GM10248 (cell line): Measurements from ENCODE around the gene PCDHGA7.
"Not testable (repeated sequence)": the region's sequence is repeated elsewhere in the genome, so short reads cannot be mapped to it uniquely, and the experiment has no call there.

ENCODE experiments used
- CTCF ChIA-PET: fragments of 300-600 bp; sonication (Branson Sonifier 250); formaldehyde crosslinking; extraction: SDS; loops from one replicate; lab custom pipeline; 2021; ENCODE audit warnings: antibody characterized with exemption; lab: Yijun Ruan, JAX
- POLR2A ChIA-PET: fragments of 350-650 bp; sonication (Branson Sonifier 250); formaldehyde crosslinking; extraction: SDS; loops from one replicate; lab custom pipeline; 2020; ENCODE audit warnings: antibody characterized with exemption; lab: Yijun Ruan, JAX
- DNase-seq: peaks from one replicate; pipeline ENCODE4 v3.0.0; 2012; ENCODE audit errors: extremely low spot score
- TF ChIP-seq, protein P1 (sequence below): IDR thresholded peaks from 2 replicates; pipeline ENCODE4 v1.5.1; 2012; ENCODE audit warnings: mild to moderate bottlenecking, low read depth; ENCODE audit errors: extremely low read depth, missing control alignments, control extremely low read depth

PCDHGA7 gene

GRCh38 chr5:141417494-141418172 is 35.1 kb downstream of the PCDHGA7 start, which contains the start of gene PCDHGB7:
Gene PCDHGB7 (plus strand): TSS chr5:141417677. CDS start chr5:141417860, 183 bp downstream.
- POLR2A ChIA-PET, result not testable (repeated sequence)

GRCh38 chr5:141419074-141419880 is 36.7 kb downstream of the PCDHGA7 start:
- ChIA-PET CTCF (interaction anchor here (1.6 to 12.7 kb wide), 11 partner anchors 10 to 149 kb away, joined by 3 to 180 read pairs (median 27); partner anchors contain the start of genes PCDHGA12 and PCDHGB6), POLR2A (no interaction called here)

More at GRCh38 chr5:141417494-141418172, 35.1 kb downstream of the PCDHGA7 start, which contains the start of gene PCDHGB7:
- TF ChIP-seq, protein P1, sequence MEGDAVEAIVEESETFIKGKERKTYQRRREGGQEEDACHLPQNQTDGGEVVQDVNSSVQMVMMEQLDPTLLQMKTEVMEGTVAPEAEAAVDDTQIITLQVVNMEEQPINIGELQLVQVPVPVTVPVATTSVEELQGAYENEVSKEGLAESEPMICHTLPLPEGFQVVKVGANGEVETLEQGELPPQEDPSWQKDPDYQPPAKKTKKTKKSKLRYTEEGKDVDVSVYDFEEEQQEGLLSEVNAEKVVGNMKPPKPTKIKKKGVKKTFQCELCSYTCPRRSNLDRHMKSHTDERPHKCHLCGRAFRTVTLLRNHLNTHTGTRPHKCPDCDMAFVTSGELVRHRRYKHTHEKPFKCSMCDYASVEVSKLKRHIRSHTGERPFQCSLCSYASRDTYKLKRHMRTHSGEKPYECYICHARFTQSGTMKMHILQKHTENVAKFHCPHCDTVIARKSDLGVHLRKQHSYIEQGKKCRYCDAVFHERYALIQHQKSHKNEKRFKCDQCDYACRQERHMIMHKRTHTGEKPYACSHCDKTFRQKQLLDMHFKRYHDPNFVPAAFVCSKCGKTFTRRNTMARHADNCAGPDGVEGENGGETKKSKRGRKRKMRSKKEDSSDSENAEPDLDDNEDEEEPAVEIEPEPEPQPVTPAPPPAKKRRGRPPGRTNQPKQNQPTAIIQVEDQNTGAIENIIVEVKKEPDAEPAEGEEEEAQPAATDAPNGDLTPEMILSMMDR, result peak; percentile 82
- DNase-seq, result peak; percentile 64
- CTCF ChIA-PET, result interaction anchor here (0.6 to 12.7 kb wide), 28 partner anchors 11 to 196 kb away, joined by 3 to 180 read pairs (median 5); partner anchors contain the start of genes PCDHGA1, PCDHGA12, PCDHGA2 and PCDHGB6

DNA sequence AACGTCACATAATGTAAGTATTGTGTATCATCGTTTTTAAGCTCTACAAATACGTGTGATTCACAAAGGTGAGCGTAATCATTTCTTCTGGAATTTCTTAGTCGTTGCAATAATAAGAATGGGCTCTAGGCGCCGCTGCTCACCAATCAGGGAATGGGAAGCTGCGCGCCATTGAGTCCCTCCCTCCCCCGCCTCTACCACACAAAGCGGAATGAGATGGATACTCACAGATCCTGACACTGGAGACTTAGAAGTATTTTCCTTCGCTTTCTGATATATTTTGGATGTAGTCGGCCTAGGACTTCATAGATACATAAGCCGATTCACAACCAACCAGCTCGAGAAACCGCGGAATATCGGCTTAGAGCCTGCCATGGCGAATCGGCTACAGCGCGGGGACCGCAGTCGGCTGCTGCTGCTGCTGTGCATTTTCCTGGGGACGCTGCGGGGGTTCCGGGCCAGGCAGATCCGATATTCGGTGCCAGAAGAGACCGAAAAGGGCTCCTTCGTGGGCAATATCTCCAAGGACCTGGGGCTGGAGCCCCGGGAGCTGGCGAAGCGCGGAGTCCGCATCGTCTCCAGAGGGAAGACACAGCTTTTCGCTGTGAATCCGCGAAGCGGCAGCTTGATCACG is 38.4 kb downstream of the PCDHGA7 start, which contains the start of gene PCDHGA11:
PCDHGA11 (plus strand) TSS at position 197 of the 634 bp plus-strand sequence; CDS start at position 374, 177 bp downstream.
- TF ChIP-seq, protein P1, result peak; percentile 71
- ChIA-PET CTCF (interaction anchor here (0.7 to 12.7 kb wide), 43 partner anchors 8 to 634 kb away, joined by 3 to 174 read pairs (median 5); partner anchors contain the start of genes DIAPH1, HDAC3, PCDHA1 and PCDHGA1), POLR2A (no interaction called here)
- DNase-seq, result peak; percentile 69

More at GRCh38 chr5:141419074-141419880, 36.7 kb downstream of the PCDHGA7 start:
- no peak for DNase-seq
- TF ChIP-seq, protein P1, result no peak

- no peak for DNase-seq
- ChIA-PET POLR2A (no interaction called here), CTCF (interaction anchor here (0.8 to 12.7 kb wide), 35 partner anchors 9 to 635 kb away, joined by 3 to 174 read pairs (median 5); partner anchors contain the start of genes DIAPH1, PCDHA1, PCDHGA1 and PCDHGA10)
- TF ChIP-seq, protein P1, result no peak
Measured at GRCh38 chr5:141421489-141421855, 38.9 kb downstream of the PCDHGA7 start.

- POLR2A ChIA-PET, result interaction anchor here (0.6 kb wide), 1 partner anchor 229 kb away, joined by 10 read pairs; no protein-coding TSS in a partner anchor
- no peak for DNase-seq
- TF ChIP-seq, protein P1, result no peak
- CTCF ChIA-PET, result interaction anchor here (2.5 to 12.7 kb wide), 6 partner anchors 15 to 141 kb away, joined by 9 to 174 read pairs (median 100); partner anchors contain the start of genes PCDHGB6 and PCDHGC3
Measured at GRCh38 chr5:141422742-141423291, 40.3 kb downstream of the PCDHGA7 start.
